GM23338 (cell line): ENCODE results near the gene LDB3. TPM values are rescaled to one million over a fixed set of nuclear protein-coding genes. Genes with fewer than 3 reads are reported as not detected.

Experiments used
- ATAC-seq: fragments of 200-7000 bp; cut with Tn5 transposase; 3 replicates; pipeline ENCODE4 v1.9.1; 2020
- DNase-seq: peaks from one replicate; pipeline ENCODE4 v3.0.0-alpha.2; 2015; ENCODE audit warnings: low spot score
- H2AFZ ChIP-seq: fragments of 200-600 bp; sonication (generic); 2 replicates; pipeline ENCODE4 v1.8.0; 2016; ENCODE audit warnings: antibody characterized with exemption, mild to moderate bottlenecking, moderate library complexity
- H3F3A ChIP-seq: fragments of 200-600 bp; sonication (generic); replicated peaks from 2 replicates; pipeline ENCODE4 v1.8.0; 2017; ENCODE audit warnings: antibody characterized with exemption, mixed run types, low read depth
- H3K27ac ChIP-seq: fragments of 200-600 bp; sonication (generic); 2 replicates; pipeline ENCODE4 v1.6.1; 2016; ENCODE audit warnings: low read depth
- H3K27me3 ChIP-seq: fragments of 200-600 bp; sonication (generic); 2 replicates; pipeline ENCODE4 v1.8.0; 2016; ENCODE audit warnings: mild to moderate bottlenecking, mixed run types, moderate library complexity; ENCODE audit not compliant: insufficient read depth
- H3K36me3 ChIP-seq: fragments of 200-600 bp; sonication (generic); 2 replicates; pipeline ENCODE4 v1.8.0; 2016; ENCODE audit warnings: mild to moderate bottlenecking; ENCODE audit not compliant: insufficient read depth
- H3K4me1 ChIP-seq: fragments of 200-600 bp; sonication (generic); 2 replicates; pipeline ENCODE4 v1.8.0; 2016; ENCODE audit warnings: mild to moderate bottlenecking, moderate library complexity; ENCODE audit not compliant: insufficient read depth
- H3K4me2 ChIP-seq: fragments of 200-600 bp; sonication (generic); 2 replicates; pipeline ENCODE4 v1.7.1; 2017; ENCODE audit warnings: mixed run types
- H3K4me3 ChIP-seq: fragments of 200-600 bp; sonication (generic); 2 replicates; pipeline ENCODE4 v1.6.1; 2016; ENCODE audit warnings: mixed run types
- H3K79me2 ChIP-seq: fragments of 200-600 bp; sonication (generic); replicated peaks from 2 replicates; pipeline ENCODE4 v1.8.0; 2017; ENCODE audit warnings: mild to moderate bottlenecking; ENCODE audit not compliant: insufficient read depth
- H3K9me2 ChIP-seq: fragments of 200-600 bp; sonication (generic); 2 replicates; pipeline ENCODE4 v1.8.0; 2017; ENCODE audit not compliant: insufficient read depth
- H4K20me1 ChIP-seq: fragments of 200-600 bp; sonication (generic); replicated peaks from 2 replicates; pipeline ENCODE4 v1.8.0; 2017; ENCODE audit warnings: mild to moderate bottlenecking; ENCODE audit not compliant: insufficient read depth
- H3K27ac Mint-ChIP-seq: 2 replicates; pipeline ENCODE4 v1.8.0; 2020; ENCODE audit warnings: inconsistent platforms, mild to moderate bottlenecking, moderate library complexity, mixed read lengths
- H3K27me3 Mint-ChIP-seq: 3 replicates; pipeline ENCODE4 v1.8.0; 2022; ENCODE audit warnings: low read depth, mild to moderate bottlenecking, moderate library complexity, mixed read lengths, inconsistent platforms; ENCODE audit not compliant: insufficient read depth, poor library complexity
- H3K36me3 Mint-ChIP-seq: 3 replicates; pipeline ENCODE4 v1.8.0; 2021; ENCODE audit warnings: low read depth, mild to moderate bottlenecking, inconsistent platforms, moderate library complexity, mixed read lengths
- H3K4me1 Mint-ChIP-seq: 3 replicates; pipeline ENCODE4 v1.8.0; 2020; ENCODE audit warnings: mild to moderate bottlenecking, inconsistent platforms, mixed read lengths
- H3K4me3 Mint-ChIP-seq: 3 replicates; pipeline ENCODE4 v1.8.0; 2021; ENCODE audit warnings: moderate library complexity, mild to moderate bottlenecking, inconsistent platforms, mixed read lengths
- H3K9me3 Mint-ChIP-seq: 3 replicates; pipeline ENCODE4 v1.8.0; 2020; ENCODE audit warnings: moderate library complexity, mild to moderate bottlenecking, inconsistent platforms, mixed read lengths
- CREB1 ChIP-seq: fragments of 250-450 bp; sonication (Bioruptor Pico); IDR thresholded peaks from 2 replicates; pipeline ENCODE4 v1.5.0; 2020; ENCODE audit warnings: low read depth, mild to moderate bottlenecking, moderate library complexity
- EZH2 ChIP-seq: fragments of 200-600 bp; sonication (generic); IDR thresholded peaks from one replicate; pipeline ENCODE4 v1.8.0; 2017; ENCODE audit warnings: antibody characterized with exemption, mild to moderate bottlenecking, low read depth; ENCODE audit not compliant: unreplicated experiment
- EZH2phosphoT487 ChIP-seq: fragments of 200-600 bp; sonication (generic); IDR thresholded peaks from one replicate; pipeline ENCODE4 v1.8.1; 2018; ENCODE audit warnings: antibody characterized with exemption; ENCODE audit not compliant: unreplicated experiment
- JUNB ChIP-seq: IDR thresholded peaks from one replicate; pipeline ENCODE4 v1.6.1; 2016; ENCODE audit warnings: antibody characterized with exemption; ENCODE audit not compliant: unreplicated experiment
- POLR2AphosphoS5 ChIP-seq: IDR thresholded peaks from 2 replicates; pipeline ENCODE4 v1.6.1; 2016; ENCODE audit warnings: antibody characterized with exemption, low read depth
- ZNF331 ChIP-seq: fragments of 250-450 bp; sonication (Bioruptor Pico); IDR thresholded peaks from 2 replicates; pipeline ENCODE4 v1.5.0; 2020; ENCODE audit warnings: low read depth, mild to moderate bottlenecking, moderate library complexity
- ZNF462 ChIP-seq: fragments of 250-450 bp; sonication (Bioruptor Pico); IDR thresholded peaks from 2 replicates; pipeline ENCODE4 v1.5.0; 2020; ENCODE audit warnings: mild to moderate bottlenecking, moderate library complexity
- polyA plus RNA-seq: library from polyadenylated mRNA; unstranded; fragments of >200 nt; fragmentation: Nextera tagmentation; extraction: Ambion mirVana; gene quantifications from 2 replicates; pipeline ENCODE4 v1.2.1, GENCODE V29; 2016
- total RNA-seq: library from RNA; depleted of rRNA; stranded (reverse); fragments of >200 nt; shearing (Covaris generic); gene quantifications from 2 replicates; pipeline ENCODE4 v1.2.3, GENCODE V29; 2014
- TF ChIP-seq, protein P1 (sequence below): IDR thresholded peaks from one replicate; pipeline ENCODE4 v1.6.1; 2018; ENCODE audit warnings: antibody characterized with exemption; ENCODE audit not compliant: unreplicated experiment
- TF ChIP-seq, protein P2 (sequence below), 2 experiments: fragments of 200-600 bp in 1 of 2; sonication (generic) in 1 of 2; conservative IDR thresholded peaks; 2 replicates each; pipeline versions ENCODE4 v1.5.1 to v1.6.1; 2016 to 2017; ENCODE audit warnings: antibody characterized with exemption in 2 of 2, low read depth in 2 of 2, mild to moderate bottlenecking in 2 of 2, moderate library complexity in 1 of 2

LDB3 gene
- total and polyA plus RNA-seq, 2 experiments from 2014 or later: 0.14 to 0.16 TPM

DNA sequence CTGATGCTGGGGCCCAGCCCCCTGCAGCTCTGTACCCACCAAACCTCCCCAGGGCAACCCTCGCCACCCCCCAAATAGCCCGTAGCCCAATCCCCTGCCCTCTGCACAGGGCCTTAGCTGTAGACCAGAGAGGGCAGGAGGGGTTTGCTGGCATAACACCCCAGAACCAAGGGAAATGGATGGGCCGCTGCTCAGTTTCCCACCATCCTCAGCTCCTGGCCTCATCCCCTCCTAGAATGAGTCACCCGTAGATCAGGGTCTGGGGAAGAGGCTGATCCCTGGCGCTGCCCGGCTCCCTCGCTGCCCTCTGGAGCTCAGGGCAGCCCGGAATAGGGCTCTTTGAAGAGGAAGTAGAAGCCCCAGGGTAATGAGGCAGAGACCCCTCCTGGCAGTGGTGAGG is 31.2 kb downstream of the LDB3 start:
- no peak overlapping the region for H3K4me3 Mint-ChIP-seq
- peaks cover 14% of the 10 kb centered on the region for H3K27me3 Mint-ChIP-seq
- Histone ChIP-seq H3K36me3 (no peaks in the 10 kb centered on the region), H2AFZ (no peak overlapping the region), H3K4me3 (no peak overlapping the region), H3F3A (no peaks in the 10 kb centered on the region), H3K4me1 (no peaks in the 10 kb centered on the region), H3K79me2 (no peaks in the 10 kb centered on the region), H3K9me2 (peaks cover 8% of the 10 kb centered on the region; the same call in 1 of the 2 replicates), H3K4me2 (no peak overlapping the region), H3K27ac (no peak overlapping the region), H4K20me1 (no peaks in the 10 kb centered on the region), H3K27me3 (no peaks in the 10 kb centered on the region)
- DNase-seq (no peak), ATAC-seq (no peak)
- no peak overlapping the region for H3K27ac Mint-ChIP-seq
- TF ChIP-seq EZH2phosphoT487 (no peak), ZNF331 (CRISPR knock-in tag) (no peak), JUNB (no peak)
- TF ChIP-seq, protein P1, sequence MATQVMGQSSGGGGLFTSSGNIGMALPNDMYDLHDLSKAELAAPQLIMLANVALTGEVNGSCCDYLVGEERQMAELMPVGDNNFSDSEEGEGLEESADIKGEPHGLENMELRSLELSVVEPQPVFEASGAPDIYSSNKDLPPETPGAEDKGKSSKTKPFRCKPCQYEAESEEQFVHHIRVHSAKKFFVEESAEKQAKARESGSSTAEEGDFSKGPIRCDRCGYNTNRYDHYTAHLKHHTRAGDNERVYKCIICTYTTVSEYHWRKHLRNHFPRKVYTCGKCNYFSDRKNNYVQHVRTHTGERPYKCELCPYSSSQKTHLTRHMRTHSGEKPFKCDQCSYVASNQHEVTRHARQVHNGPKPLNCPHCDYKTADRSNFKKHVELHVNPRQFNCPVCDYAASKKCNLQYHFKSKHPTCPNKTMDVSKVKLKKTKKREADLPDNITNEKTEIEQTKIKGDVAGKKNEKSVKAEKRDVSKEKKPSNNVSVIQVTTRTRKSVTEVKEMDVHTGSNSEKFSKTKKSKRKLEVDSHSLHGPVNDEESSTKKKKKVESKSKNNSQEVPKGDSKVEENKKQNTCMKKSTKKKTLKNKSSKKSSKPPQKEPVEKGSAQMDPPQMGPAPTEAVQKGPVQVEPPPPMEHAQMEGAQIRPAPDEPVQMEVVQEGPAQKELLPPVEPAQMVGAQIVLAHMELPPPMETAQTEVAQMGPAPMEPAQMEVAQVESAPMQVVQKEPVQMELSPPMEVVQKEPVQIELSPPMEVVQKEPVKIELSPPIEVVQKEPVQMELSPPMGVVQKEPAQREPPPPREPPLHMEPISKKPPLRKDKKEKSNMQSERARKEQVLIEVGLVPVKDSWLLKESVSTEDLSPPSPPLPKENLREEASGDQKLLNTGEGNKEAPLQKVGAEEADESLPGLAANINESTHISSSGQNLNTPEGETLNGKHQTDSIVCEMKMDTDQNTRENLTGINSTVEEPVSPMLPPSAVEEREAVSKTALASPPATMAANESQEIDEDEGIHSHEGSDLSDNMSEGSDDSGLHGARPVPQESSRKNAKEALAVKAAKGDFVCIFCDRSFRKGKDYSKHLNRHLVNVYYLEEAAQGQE: no peak
- H3K9me3 Mint-ChIP-seq: no peaks in the 10 kb centered on the region
- H3K4me1 Mint-ChIP-seq: peaks cover 16% of the 10 kb centered on the region
- H3K36me3 Mint-ChIP-seq: no peaks in the 10 kb centered on the region; the same call in 2 of the 3 replicates

DNA sequence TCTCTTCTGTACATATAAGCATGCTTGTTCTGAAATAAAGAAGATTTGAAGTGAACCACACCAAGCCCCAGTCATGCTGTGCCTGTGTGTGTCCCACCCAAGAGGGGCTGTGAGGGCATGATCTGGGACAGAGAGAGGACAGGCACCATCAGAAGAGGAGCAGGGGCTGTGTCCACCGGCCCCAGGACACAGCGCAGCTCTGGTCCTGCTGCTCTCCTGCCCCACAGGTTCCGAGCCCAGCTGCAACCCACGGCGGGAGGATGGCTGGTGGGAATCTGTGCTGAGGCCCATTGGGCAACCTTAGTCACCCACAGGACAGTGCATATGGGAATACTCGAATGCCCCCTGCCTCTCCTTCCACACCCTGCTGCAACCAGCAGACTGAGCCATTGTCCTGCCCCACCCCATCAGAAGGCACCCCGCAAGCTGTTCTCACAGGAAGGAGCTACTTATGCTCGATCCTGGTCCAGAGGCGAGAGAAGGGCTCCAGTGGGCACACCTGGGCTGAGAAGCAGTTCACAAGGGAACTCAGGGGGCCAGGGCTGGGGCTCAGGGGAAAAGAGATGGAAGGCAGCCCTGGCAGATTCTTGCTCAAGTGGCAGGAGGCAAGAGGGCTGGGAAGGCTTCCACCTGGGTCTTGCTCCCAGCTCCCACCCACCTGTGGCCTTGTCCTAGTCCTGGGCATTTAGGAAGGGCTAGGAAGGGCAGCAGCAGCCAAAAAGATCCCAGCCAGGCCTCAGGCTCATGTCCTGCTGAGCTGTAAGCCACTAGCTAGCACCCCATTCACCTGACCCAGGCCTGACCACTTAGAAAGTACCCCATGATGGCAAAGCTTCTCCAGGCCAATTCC is 31.9 kb downstream of the LDB3 start:
- Mint-ChIP-seq H3K36me3 (no peaks in the 10 kb centered on the region; the same call in 2 of the 3 replicates), H3K4me3 (no peak overlapping the region), H3K9me3 (no peaks in the 10 kb centered on the region), H3K4me1 (peaks cover 15% of the 10 kb centered on the region), H3K27ac (no peak overlapping the region), H3K27me3 (peaks cover 9% of the 10 kb centered on the region)
- H3K79me2 ChIP-seq: no peaks in the 10 kb centered on the region
- H3K4me2 ChIP-seq: no peak overlapping the region
- H3F3A ChIP-seq: no peaks in the 10 kb centered on the region
- H3K36me3 ChIP-seq: no peaks in the 10 kb centered on the region
- H3K27me3 ChIP-seq: no peaks in the 10 kb centered on the region
- no peak for DNase-seq
- no peaks in the 10 kb centered on the region for H4K20me1 ChIP-seq
- H3K4me1 ChIP-seq: peaks cover 6% of the 10 kb centered on the region
- no peak overlapping the region for H3K4me3 ChIP-seq
- ATAC-seq: no peak
- H3K9me2 ChIP-seq: peaks cover 8% of the 10 kb centered on the region; the same call in 1 of the 2 replicates
- no peak overlapping the region for H2AFZ ChIP-seq
- H3K27ac ChIP-seq: no peak overlapping the region
- TF ChIP-seq ZNF462 (CRISPR knock-in tag) (no peak), CREB1 (CRISPR knock-in tag) (no peak), EZH2 (no peak), JUNB (no peak), POLR2AphosphoS5 (no peak)
- TF ChIP-seq, protein P2, sequence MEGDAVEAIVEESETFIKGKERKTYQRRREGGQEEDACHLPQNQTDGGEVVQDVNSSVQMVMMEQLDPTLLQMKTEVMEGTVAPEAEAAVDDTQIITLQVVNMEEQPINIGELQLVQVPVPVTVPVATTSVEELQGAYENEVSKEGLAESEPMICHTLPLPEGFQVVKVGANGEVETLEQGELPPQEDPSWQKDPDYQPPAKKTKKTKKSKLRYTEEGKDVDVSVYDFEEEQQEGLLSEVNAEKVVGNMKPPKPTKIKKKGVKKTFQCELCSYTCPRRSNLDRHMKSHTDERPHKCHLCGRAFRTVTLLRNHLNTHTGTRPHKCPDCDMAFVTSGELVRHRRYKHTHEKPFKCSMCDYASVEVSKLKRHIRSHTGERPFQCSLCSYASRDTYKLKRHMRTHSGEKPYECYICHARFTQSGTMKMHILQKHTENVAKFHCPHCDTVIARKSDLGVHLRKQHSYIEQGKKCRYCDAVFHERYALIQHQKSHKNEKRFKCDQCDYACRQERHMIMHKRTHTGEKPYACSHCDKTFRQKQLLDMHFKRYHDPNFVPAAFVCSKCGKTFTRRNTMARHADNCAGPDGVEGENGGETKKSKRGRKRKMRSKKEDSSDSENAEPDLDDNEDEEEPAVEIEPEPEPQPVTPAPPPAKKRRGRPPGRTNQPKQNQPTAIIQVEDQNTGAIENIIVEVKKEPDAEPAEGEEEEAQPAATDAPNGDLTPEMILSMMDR (conservative IDR thresholded peaks at IDR 0.05; ENCODE audit: low read depth in 2 of 2): no peak
